PC-3 (cell line): ENCODE measurements around the gene SYNJ2. TPM values are rescaled to one million over a fixed set of nuclear protein-coding genes. Genes with fewer than 3 reads are reported as not detected.

ENCODE experiments used
- ATAC-seq: fragments of 200-7000 bp; cut with Tn5 transposase; 2 replicates; pipeline ENCODE4 v1.9.1; 2020; ENCODE audit warnings: mild to moderate bottlenecking, moderate library complexity
- BruUV-seq: library from RNA; stranded (reverse); fragments of 400-500 nt; replicated peaks from 2 replicates; lab custom pipeline; 2021; lab: Mats Ljungman, UMichigan
- CTCF ChIA-PET: fragments of 300-600 bp; sonication (Branson Sonifier 250); formaldehyde crosslinking; loops from one replicate; lab custom pipeline; 2022; ENCODE audit warnings: antibody characterized with exemption; lab: Charles Lee
- POLR2A ChIA-PET: fragments of 300-600 bp; sonication (Branson Sonifier 250); formaldehyde crosslinking; loops from one replicate; lab custom pipeline; 2022; ENCODE audit warnings: antibody characterized with exemption; ENCODE audit not compliant: unreplicated experiment; lab: Charles Lee
- DNase-seq: peaks from one replicate; pipeline ENCODE4 v3.0.0-alpha.2; 2015
- H2AFZ ChIP-seq: fragments of 300-600 bp; sonication (generic); 2 replicates; pipeline ENCODE4 v1.6.0; 2016; ENCODE audit warnings: antibody characterized with exemption, low read length
- H3F3A ChIP-seq: fragments of 300-600 bp; sonication (generic); one replicate; pipeline ENCODE4 v1.6.0; 2017; ENCODE audit warnings: antibody characterized with exemption, low read length, control low read depth, mild to moderate bottlenecking; ENCODE audit not compliant: unreplicated experiment
- H3K27ac ChIP-seq: fragments of 300-600 bp; sonication (generic); 2 replicates; pipeline ENCODE4 v1.5.1; 2016; ENCODE audit warnings: mild to moderate bottlenecking, low read length
- H3K27me3 ChIP-seq: fragments of 300-600 bp; sonication (generic); 2 replicates; pipeline ENCODE4 v1.6.1; 2016; ENCODE audit warnings: low read length, mixed read lengths
- H3K36me3 ChIP-seq: fragments of 300-600 bp; sonication (generic); 2 replicates; pipeline ENCODE4 v1.6.1; 2016; ENCODE audit warnings: low read depth, mixed run types, low read length, mixed read lengths
- H3K4me1 ChIP-seq: fragments of 300-600 bp; sonication (generic); 2 replicates; pipeline ENCODE4 v1.5.1; 2016; ENCODE audit warnings: low read length; ENCODE audit not compliant: insufficient read depth
- H3K4me2 ChIP-seq: fragments of 300-600 bp; sonication (generic); 2 replicates; pipeline ENCODE4 v1.6.0; 2016; ENCODE audit warnings: low read length
- H3K4me3 ChIP-seq: fragments of 300-600 bp; sonication (generic); 2 replicates; pipeline ENCODE4 v1.5.1; 2016; ENCODE audit warnings: mild to moderate bottlenecking, low read length, mixed read lengths
- H3K79me2 ChIP-seq: fragments of 300-600 bp; sonication (generic); 2 replicates; pipeline ENCODE4 v1.6.1; 2017; ENCODE audit warnings: low read length, mixed read lengths
- H3K9ac ChIP-seq: fragments of 300-600 bp; sonication (generic); 2 replicates; pipeline ENCODE4 v1.6.0; 2016; ENCODE audit warnings: mild to moderate bottlenecking, low read length
- H3K9me2 ChIP-seq: fragments of 300-600 bp; sonication (generic); replicated peaks from 2 replicates; pipeline ENCODE4 v1.6.1; 2016; ENCODE audit warnings: mixed run types, low read length, mixed read lengths
- H3K9me3 ChIP-seq: fragments of 300-600 bp; sonication (generic); 2 replicates; pipeline ENCODE4 v1.6.1; 2016; ENCODE audit warnings: low read length, mixed read lengths
- H4K20me1 ChIP-seq: fragments of 300-600 bp; sonication (generic); 2 replicates; pipeline ENCODE4 v1.6.1; 2016; ENCODE audit warnings: low read length, mixed read lengths
- EZH2 ChIP-seq: fragments of 300-600 bp; sonication (generic); IDR thresholded peaks from one replicate; pipeline ENCODE4 v1.6.1; 2017; ENCODE audit warnings: antibody characterized with exemption, mild to moderate bottlenecking, low read length; ENCODE audit not compliant: unreplicated experiment
- EZH2phosphoT487 ChIP-seq: fragments of 300-600 bp; sonication (generic); IDR thresholded peaks from 2 replicates; pipeline ENCODE4 v1.6.1; 2018; ENCODE audit warnings: mild to moderate bottlenecking, antibody characterized with exemption, low read length, borderline replicate concordance
- intact Hi-C: fragments of 100-400 bp; cut with micrococcal nuclease; formaldehyde crosslinking; loops from 2 replicates; pipeline ENCODE4 v1.9.0; 2023
- total RNA-seq: library from RNA; depleted of rRNA; stranded (reverse); fragments of >200 nt; gene quantifications from 2 replicates; pipeline ENCODE4 v1.2.3, GENCODE V29; 2014
- TF ChIP-seq, protein P1 (sequence below): fragments of 300-600 bp; sonication (generic); conservative IDR thresholded peaks from 2 replicates; pipeline ENCODE4 v1.5.1; 2017; ENCODE audit warnings: antibody characterized with exemption, low read depth, mild to moderate bottlenecking, low read length

The SYNJ2 gene
- total RNA-seq, 1 experiment from 2014 or later, result 21.5 TPM

DNA sequence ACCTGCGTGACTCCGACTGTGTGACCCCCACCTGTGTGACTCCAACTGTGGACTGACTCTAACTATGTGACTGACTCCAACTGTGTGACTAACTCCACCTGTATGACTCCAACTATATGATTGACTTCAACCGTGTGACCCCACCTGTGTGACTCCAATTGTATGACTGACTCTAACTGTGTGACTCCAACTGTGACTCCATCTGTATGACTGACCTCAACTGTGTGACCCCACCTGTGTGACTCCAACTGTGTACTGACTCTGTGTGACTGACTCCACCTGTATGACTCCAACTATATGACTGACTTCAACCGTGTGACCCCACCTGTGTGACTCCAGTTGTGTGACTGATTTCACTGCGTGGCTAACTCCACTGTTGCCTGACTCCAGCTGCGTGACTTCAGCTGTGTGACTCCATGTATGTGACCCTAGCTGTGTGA is 38.6 kb downstream of the SYNJ2 start:
- POLR2A ChIA-PET, result no interaction called here
- Histone ChIP-seq H3K9me2 (no peaks in the 10 kb centered on the region), H3K79me2 (peaks cover 23% of the 10 kb centered on the region), H3K9ac (no peak overlapping the region), H3K4me2 (no peak overlapping the region), H3K36me3 (no peaks in the 10 kb centered on the region; the same call in none of the 2 replicates), H3K27ac (peak overlapping the region; percentile 32; the same call in 1 of the 2 replicates), H2AFZ (no peak overlapping the region), H3K27me3 (no peaks in the 10 kb centered on the region), H4K20me1 (no peaks in the 10 kb centered on the region), H3K9me3 (no peaks in the 10 kb centered on the region), H3F3A (no peaks in the 10 kb centered on the region), H3K4me1 (peaks cover 13% of the 10 kb centered on the region), H3K4me3 (no peak overlapping the region)
- peak; percentile 32 for ATAC-seq
- CTCF ChIA-PET, result no interaction called here
- peak; percentile 35 for DNase-seq
- no peak for TF ChIP-seq EZH2
- TF ChIP-seq EZH2phosphoT487, result no peak
- TF ChIP-seq, protein P1, sequence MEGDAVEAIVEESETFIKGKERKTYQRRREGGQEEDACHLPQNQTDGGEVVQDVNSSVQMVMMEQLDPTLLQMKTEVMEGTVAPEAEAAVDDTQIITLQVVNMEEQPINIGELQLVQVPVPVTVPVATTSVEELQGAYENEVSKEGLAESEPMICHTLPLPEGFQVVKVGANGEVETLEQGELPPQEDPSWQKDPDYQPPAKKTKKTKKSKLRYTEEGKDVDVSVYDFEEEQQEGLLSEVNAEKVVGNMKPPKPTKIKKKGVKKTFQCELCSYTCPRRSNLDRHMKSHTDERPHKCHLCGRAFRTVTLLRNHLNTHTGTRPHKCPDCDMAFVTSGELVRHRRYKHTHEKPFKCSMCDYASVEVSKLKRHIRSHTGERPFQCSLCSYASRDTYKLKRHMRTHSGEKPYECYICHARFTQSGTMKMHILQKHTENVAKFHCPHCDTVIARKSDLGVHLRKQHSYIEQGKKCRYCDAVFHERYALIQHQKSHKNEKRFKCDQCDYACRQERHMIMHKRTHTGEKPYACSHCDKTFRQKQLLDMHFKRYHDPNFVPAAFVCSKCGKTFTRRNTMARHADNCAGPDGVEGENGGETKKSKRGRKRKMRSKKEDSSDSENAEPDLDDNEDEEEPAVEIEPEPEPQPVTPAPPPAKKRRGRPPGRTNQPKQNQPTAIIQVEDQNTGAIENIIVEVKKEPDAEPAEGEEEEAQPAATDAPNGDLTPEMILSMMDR, result no peak
- intact Hi-C loops, result no loop called here
- BruUV-seq, result no TSS peak

DNA sequence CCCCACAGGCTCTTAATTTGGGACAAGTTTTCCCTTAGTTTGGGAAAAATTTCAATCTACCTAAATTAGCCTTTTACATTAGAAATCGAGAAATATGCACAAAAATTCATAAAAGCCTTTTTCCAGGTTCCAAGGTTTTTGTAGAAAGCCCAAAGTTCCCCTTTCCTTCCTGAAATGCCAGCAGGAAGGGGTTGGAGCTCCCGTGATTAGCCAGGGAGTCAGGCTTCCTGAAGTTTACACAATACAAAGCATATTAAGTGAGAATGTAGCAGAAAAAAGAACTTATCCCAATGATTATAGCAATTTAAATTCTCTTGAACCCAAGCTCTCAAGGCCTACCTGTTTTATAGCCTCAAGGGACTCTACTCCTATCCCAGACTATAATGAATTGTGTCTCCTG is 39.1 kb downstream of the SYNJ2 start:
- Histone ChIP-seq H2AFZ (no peak overlapping the region), H3K27ac (peak overlapping the region; percentile 32; the same call in 1 of the 2 replicates), H3K79me2 (peaks cover 18% of the 10 kb centered on the region; the same call in 1 of the 2 replicates), H3K4me1 (peaks cover 15% of the 10 kb centered on the region), H3K27me3 (no peaks in the 10 kb centered on the region), H3K36me3 (no peaks in the 10 kb centered on the region; the same call in none of the 2 replicates), H3K9me2 (no peaks in the 10 kb centered on the region), H4K20me1 (no peaks in the 10 kb centered on the region), H3K4me3 (no peak overlapping the region), H3K9ac (no peak overlapping the region), H3K9me3 (no peaks in the 10 kb centered on the region), H3F3A (no peaks in the 10 kb centered on the region), H3K4me2 (no peak overlapping the region)
- TF ChIP-seq EZH2 (no peak), EZH2phosphoT487 (no peak)
- TF ChIP-seq, protein P1, result no peak
- ChIA-PET CTCF (no interaction called here), POLR2A (no interaction called here)
- intact Hi-C loops, result no loop called here
- ATAC-seq (no peak), DNase-seq (no peak)
- BruUV-seq, result no TSS peak

GRCh38 chr6:158021376-158021775 is 39.7 kb downstream of the SYNJ2 start:
- no TSS peak for BruUV-seq
- H3K4me1 ChIP-seq, result peaks cover 21% of the 10 kb centered on the region
- H3K36me3 ChIP-seq, result no peaks in the 10 kb centered on the region; the same call in none of the 2 replicates
- no peak overlapping the region for H3K4me2 ChIP-seq
- no peaks in the 10 kb centered on the region for H3F3A ChIP-seq
- no peak overlapping the region for H3K4me3 ChIP-seq
- ChIA-PET POLR2A (no interaction called here), CTCF (no interaction called here)
- no peak overlapping the region for H2AFZ ChIP-seq
- no peak for DNase-seq
- H3K9ac ChIP-seq, result no peak overlapping the region
- H3K27ac ChIP-seq, result no peak overlapping the region
- intact Hi-C loops, result no loop called here
- 0 out of 2 replicates have a peak, but pooled peaks cover 12% of the 10 kb centered on the region for H3K79me2 ChIP-seq
- H4K20me1 ChIP-seq, result no peaks in the 10 kb centered on the region
- TF ChIP-seq EZH2 (no peak), EZH2phosphoT487 (no peak)
- no peaks in the 10 kb centered on the region for H3K27me3 ChIP-seq
- no peak for ATAC-seq
- no peaks in the 10 kb centered on the region for H3K9me2 ChIP-seq
- no peaks in the 10 kb centered on the region for H3K9me3 ChIP-seq
